Karpas-422 (cell line): ENCODE data around the gene FIBP. TPM values are rescaled to one million over a fixed set of nuclear protein-coding genes. Genes with fewer than 3 reads are reported as not detected.

Source experiments
- DNase-seq: peaks from one replicate; pipeline ENCODE4 v3.0.0-alpha.2; 2015
- H2AFZ ChIP-seq: fragments of 200-600 bp; sonication (generic); 2 replicates; pipeline ENCODE4 v1.6.1; 2014; ENCODE audit warnings: antibody characterized with exemption, low read length, mixed read lengths
- H3K27ac ChIP-seq: fragments of 200-600 bp; sonication (generic); 2 replicates; pipeline ENCODE4 v1.5.1; 2014; ENCODE audit warnings: mild to moderate bottlenecking, low read length, moderate library complexity
- H3K27me3 ChIP-seq: fragments of 200-600 bp; sonication (generic); 2 replicates; pipeline ENCODE4 v1.6.1; 2014; ENCODE audit warnings: low read length, mixed read lengths
- H3K36me3 ChIP-seq: fragments of 200-600 bp; sonication (generic); 2 replicates; pipeline ENCODE4 v1.6.1; 2014; ENCODE audit warnings: low read length, mixed read lengths; ENCODE audit not compliant: insufficient read depth
- H3K4me1 ChIP-seq: fragments of 200-600 bp; sonication (generic); 2 replicates; pipeline ENCODE4 v1.6.1; 2014; ENCODE audit warnings: mild to moderate bottlenecking, low read length, mixed read lengths
- H3K4me2 ChIP-seq: fragments of 200-600 bp; sonication (generic); 2 replicates; pipeline ENCODE4 v1.6.1; 2014; ENCODE audit warnings: low read length, low read depth, mild to moderate bottlenecking; ENCODE audit not compliant: poor library complexity, severe bottlenecking
- H3K4me3 ChIP-seq: fragments of 200-600 bp; sonication (generic); 2 replicates; pipeline ENCODE4 v1.5.1; 2014; ENCODE audit warnings: mild to moderate bottlenecking, antibody characterized with exemption, low read length, mixed read lengths
- H3K79me2 ChIP-seq: fragments of 200-600 bp; sonication (generic); 2 replicates; pipeline ENCODE4 v1.6.1; 2014; ENCODE audit warnings: mild to moderate bottlenecking, low read length, mixed read lengths
- H3K9ac ChIP-seq: fragments of 200-600 bp; sonication (generic); 2 replicates; pipeline ENCODE4 v1.6.0; 2014; ENCODE audit warnings: low read length
- H3K9me2 ChIP-seq: fragments of 200-600 bp; sonication (generic), shearing (Covaris generic); replicated peaks from 2 replicates; pipeline ENCODE4 v1.6.0; 2014; ENCODE audit warnings: mild to moderate bottlenecking, low read length, moderate library complexity; ENCODE audit not compliant: insufficient read depth
- H3K9me3 ChIP-seq: fragments of 300-700, 200-600 bp; sonication (generic); 2 replicates; pipeline ENCODE4 v1.6.1; 2014; ENCODE audit warnings: low read length, mixed read lengths
- H4K20me1 ChIP-seq: fragments of 200-600 bp; sonication (generic); 2 replicates; pipeline ENCODE4 v1.6.1; 2014; ENCODE audit warnings: mild to moderate bottlenecking, antibody characterized with exemption, low read length, low read depth; ENCODE audit not compliant: insufficient read depth
- total RNA-seq: library from RNA; depleted of rRNA; stranded (reverse); fragments of >200 nt; shearing (Covaris generic); gene quantifications from 2 replicates; pipeline ENCODE4 v1.2.3, GENCODE V29; 2014; ENCODE audit warnings: low replicate concordance

FIBP gene
- total RNA-seq, 1 experiment from 2014 or later, result 207 TPM

DNA sequence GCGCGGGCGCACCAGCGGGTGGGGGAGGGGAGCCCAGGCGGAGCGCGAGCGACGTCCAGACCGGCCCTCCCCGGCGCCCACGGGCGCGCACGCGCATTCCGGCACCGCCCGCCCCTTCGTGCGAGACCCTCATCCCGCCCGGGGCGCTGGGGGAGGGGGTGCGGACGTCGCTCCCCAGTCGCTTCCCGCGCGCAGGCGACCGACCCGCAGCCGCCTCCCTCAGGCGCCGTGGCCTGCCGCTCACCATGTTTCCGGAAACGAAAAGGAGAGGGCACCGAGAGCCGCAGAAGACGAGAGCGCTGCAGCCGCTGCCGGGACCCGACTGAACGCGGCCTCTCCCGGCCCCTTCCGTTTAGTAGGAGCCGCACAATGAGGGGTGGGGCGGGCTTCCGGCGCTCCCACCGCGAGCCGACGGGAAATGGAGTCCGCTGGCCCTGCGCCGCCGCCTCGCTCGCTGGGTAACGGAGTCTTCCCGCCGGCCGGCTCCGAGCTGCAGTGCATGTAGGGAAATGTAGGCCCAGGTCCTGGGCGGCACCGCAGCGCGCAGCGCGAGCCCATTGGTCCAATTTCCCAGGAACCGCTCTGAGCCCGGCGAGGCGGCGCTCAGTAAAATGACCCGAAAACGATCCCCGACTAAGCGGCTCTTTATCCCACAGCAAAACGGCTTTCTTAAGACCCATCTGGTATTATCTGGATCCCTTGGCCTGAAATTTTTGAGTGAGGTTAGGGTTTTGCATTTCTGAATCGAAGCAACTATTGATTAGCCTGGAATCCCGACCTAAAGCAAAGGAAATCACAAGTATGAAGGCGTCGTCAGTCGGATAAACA, 30.2 kb downstream of the FIBP start, which contains the start of gene CFL1:
CFL1 (minus strand) TSS at position 328 of the 828 bp plus-strand sequence; CDS start at position 247, 81 bp downstream.
- Histone ChIP-seq H3K9me3 (no peaks in the 10 kb centered on the region), H2AFZ (no peak within 1 kb of the TSS), H3K4me3 (peak within 1 kb of the TSS; percentile 95), H3K79me2 (peaks cover 40% of the 10 kb centered on the region), H3K4me1 (peaks cover 34% of the 10 kb centered on the region), H3K9me2 (no peaks in the 10 kb centered on the region), H3K27me3 (no peaks in the 10 kb centered on the region), H4K20me1 (peaks cover 38% of the 10 kb centered on the region), H3K4me2 (peak within 1 kb of the TSS; percentile 91), H3K36me3 (peaks cover 52% of the 10 kb centered on the region), H3K9ac (peak within 1 kb of the TSS; percentile 99), H3K27ac (peak within 1 kb of the TSS; percentile 92)
- DNase-seq, result peak; percentile 99

GRCh38 chr11:65857500-65857852, 30.8 kb downstream of the FIBP start:
- Histone ChIP-seq H3K4me1 (peaks cover 34% of the 10 kb centered on the region), H3K4me2 (peak overlapping the region; percentile 91), H2AFZ (no peak overlapping the region), H3K27me3 (no peaks in the 10 kb centered on the region), H3K36me3 (peaks cover 54% of the 10 kb centered on the region), H3K9me2 (no peaks in the 10 kb centered on the region), H3K9me3 (no peaks in the 10 kb centered on the region), H3K79me2 (peaks cover 40% of the 10 kb centered on the region), H4K20me1 (peaks cover 38% of the 10 kb centered on the region), H3K27ac (peak overlapping the region; percentile 88), H3K4me3 (peak overlapping the region; percentile 95), H3K9ac (peak overlapping the region; percentile 99)
- DNase-seq, result peak; percentile 83

DNA sequence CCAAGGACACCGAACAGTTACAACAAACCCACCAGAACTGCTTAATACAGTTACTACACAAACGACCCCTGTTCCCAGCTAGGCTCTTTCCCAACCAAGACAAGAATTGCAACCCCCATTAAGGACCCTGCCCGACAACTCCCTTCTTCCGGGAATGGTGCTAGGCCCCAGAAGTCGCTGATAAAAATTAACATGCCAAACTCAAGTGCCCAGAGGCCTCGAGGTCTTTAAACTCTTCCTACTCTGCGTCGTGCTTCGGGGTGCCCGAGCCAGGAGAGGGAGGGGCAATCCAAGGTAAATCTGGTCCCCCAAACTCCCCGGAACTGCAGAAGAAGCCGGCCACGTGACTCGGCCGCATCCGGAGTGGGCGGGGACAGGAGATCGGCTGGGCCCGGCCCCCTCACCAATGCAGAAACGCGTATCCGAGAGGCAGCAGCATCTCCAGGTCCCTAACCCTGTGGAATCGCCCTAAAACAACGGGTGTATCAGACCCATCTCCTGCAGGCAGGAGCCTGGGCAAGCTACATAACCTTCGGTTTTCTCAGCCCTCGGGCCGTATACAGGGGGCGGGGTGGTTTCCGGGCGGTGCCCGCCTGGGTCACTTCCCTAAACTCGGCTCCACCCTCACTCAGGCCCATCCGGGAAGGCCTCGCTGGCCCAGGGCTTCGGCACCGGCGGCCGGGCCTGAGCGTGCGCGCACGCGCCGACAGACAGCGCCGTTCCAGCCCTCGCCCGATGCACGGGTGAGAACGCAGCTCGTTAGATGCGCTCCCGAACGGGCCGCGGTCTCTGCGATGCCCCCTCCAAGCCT, 31.4 kb downstream of the FIBP start:
- peaks cover 34% of the 10 kb centered on the region for H3K79me2 ChIP-seq
- peak overlapping the region; percentile 88 for H3K27ac ChIP-seq
- peak; percentile 91 for DNase-seq
- H3K27me3 ChIP-seq, result no peaks in the 10 kb centered on the region
- peaks cover 48% of the 10 kb centered on the region for H3K36me3 ChIP-seq
- no peaks in the 10 kb centered on the region for H3K9me2 ChIP-seq
- peak overlapping the region; percentile 99 for H3K9ac ChIP-seq
- peak overlapping the region; percentile 95 for H3K4me3 ChIP-seq
- no peak overlapping the region for H2AFZ ChIP-seq
- peak overlapping the region; percentile 91 for H3K4me2 ChIP-seq
- peaks cover 38% of the 10 kb centered on the region for H4K20me1 ChIP-seq
- H3K9me3 ChIP-seq, result no peaks in the 10 kb centered on the region
- H3K4me1 ChIP-seq, result peaks cover 31% of the 10 kb centered on the region

DNA sequence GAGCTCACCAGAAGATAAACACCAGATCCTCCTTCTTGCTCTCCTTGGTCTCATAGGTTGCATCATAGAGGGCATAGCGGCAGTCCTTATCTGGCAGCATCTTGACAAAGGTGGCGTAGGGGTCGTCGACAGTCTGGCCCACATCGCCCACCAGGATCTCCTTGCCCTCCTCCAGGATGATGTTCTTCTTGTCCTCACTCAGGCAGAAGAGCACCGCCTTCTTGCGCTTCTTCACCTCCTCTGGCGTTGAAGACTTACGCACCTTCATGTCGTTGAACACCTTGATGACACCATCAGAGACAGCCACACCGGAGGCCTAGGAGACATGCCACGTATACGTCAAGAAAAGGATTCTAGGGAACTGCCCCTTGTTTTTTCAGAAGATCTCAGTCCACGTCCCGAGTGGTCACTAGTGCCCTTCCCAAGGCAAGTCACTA, 32.3 kb downstream of the FIBP start:
- Histone ChIP-seq H3K9ac (peak overlapping the region; percentile 99; the same call in 1 of the 2 replicates), H3K4me2 (peak overlapping the region; percentile 91), H4K20me1 (peaks cover 44% of the 10 kb centered on the region), H3K9me3 (no peaks in the 10 kb centered on the region), H2AFZ (no peak overlapping the region), H3K4me3 (peak overlapping the region; percentile 95), H3K27me3 (no peaks in the 10 kb centered on the region), H3K4me1 (peaks cover 24% of the 10 kb centered on the region), H3K36me3 (peaks cover 45% of the 10 kb centered on the region), H3K27ac (no peak overlapping the region), H3K79me2 (peaks cover 25% of the 10 kb centered on the region), H3K9me2 (no peaks in the 10 kb centered on the region)
- peak; percentile 35 for DNase-seq

GRCh38 chr11:65854852-65855837, 33.1 kb downstream of the FIBP start:
- H3K4me2 ChIP-seq, result no peak overlapping the region
- no peaks in the 10 kb centered on the region for H3K9me2 ChIP-seq
- H3K9me3 ChIP-seq, result no peaks in the 10 kb centered on the region
- no peak overlapping the region for H3K9ac ChIP-seq
- H3K36me3 ChIP-seq, result peaks cover 45% of the 10 kb centered on the region
- peak; percentile 40 for DNase-seq
- H3K27me3 ChIP-seq, result no peaks in the 10 kb centered on the region
- no peak overlapping the region for H3K4me3 ChIP-seq
- peaks cover 44% of the 10 kb centered on the region for H4K20me1 ChIP-seq
- H2AFZ ChIP-seq, result no peak overlapping the region
- peaks cover 24% of the 10 kb centered on the region for H3K4me1 ChIP-seq
- no peak overlapping the region for H3K27ac ChIP-seq
- H3K79me2 ChIP-seq, result peaks cover 22% of the 10 kb centered on the region

DNA sequence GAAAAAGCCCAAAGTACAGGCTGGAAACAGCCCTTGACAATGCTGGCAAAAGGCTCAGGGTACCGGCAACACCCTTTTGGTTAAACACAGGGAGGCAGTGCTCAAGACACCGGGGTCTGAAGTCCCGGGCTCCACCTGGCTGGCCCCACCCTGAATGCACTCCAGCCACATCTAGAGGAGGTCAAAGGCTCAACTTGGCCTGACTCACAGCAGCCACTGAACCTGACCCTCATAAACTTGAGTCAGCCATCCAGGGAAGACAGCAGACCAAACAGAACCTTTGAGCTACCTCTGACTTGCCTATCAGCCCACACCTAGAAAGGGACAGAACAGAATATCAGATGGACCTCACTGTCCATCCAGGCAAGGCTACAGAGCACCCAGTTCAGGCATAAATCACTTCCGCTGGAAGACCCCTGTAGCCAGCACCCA, 34.1 kb downstream of the FIBP start:
- Histone ChIP-seq H3K27ac (no peak overlapping the region), H2AFZ (no peak overlapping the region), H3K4me2 (no peak overlapping the region), H3K9ac (no peak overlapping the region), H3K4me1 (peaks cover 17% of the 10 kb centered on the region), H4K20me1 (peaks cover 44% of the 10 kb centered on the region), H3K79me2 (peaks cover 22% of the 10 kb centered on the region), H3K9me3 (no peaks in the 10 kb centered on the region), H3K9me2 (no peaks in the 10 kb centered on the region), H3K4me3 (no peak overlapping the region), H3K36me3 (peaks cover 45% of the 10 kb centered on the region), H3K27me3 (no peaks in the 10 kb centered on the region)
- peak; percentile 43 for DNase-seq

DNA sequence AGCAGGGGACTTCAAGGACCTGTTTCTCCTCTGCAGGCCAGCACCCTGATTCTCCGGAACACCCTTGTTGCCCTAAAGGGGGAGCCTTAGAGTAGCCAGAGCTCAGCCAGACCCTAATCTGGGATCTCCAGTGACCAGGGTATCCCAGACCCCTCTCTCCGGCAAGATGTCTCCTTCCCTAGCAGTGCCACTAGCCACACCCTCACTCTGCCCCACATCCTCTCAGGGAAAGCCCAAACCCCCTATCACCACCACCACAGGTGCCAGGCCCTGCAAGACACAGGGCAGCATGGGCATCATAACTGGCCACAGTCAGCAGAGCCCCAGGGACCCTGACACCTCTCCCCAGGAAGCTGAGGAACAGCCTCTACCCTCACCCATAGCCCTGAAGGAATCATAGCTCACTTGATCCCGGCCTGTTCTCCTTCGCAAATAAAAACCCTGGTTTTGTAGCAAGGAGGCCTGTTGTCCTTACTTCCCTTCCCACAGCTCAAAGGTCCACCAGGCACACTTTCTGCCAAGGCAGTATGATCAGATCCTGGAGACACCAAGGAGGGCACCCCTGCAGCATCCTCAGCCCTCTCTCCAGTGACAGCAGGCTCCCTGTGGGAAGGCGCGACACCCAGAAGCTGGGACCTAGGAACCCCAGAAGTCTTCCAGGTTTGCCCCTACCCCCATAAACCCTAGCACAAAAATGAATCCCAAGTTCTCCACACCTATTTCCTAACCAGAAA, 34.9 kb downstream of the FIBP start:
- Histone ChIP-seq H3K4me3 (no peak overlapping the region), H3K27me3 (no peaks in the 10 kb centered on the region), H3K9me3 (no peaks in the 10 kb centered on the region), H3K79me2 (peaks cover 22% of the 10 kb centered on the region), H3K36me3 (peaks cover 45% of the 10 kb centered on the region), H3K4me2 (no peak overlapping the region), H4K20me1 (peaks cover 44% of the 10 kb centered on the region), H3K4me1 (peaks cover 10% of the 10 kb centered on the region), H3K9me2 (no peaks in the 10 kb centered on the region), H3K9ac (no peak overlapping the region), H3K27ac (no peak overlapping the region), H2AFZ (no peak overlapping the region)
- peak; percentile 48 for DNase-seq
